HT-29 (cell line): Measurements from ENCODE around the gene MYOF. TPM values are rescaled to one million over a fixed set of nuclear protein-coding genes. Genes with fewer than 3 reads are reported as not detected.
A peak's percentile ranks its signal among the peaks of the same experiment; 100 is the strongest.

Experiments used
- DNase-seq: peaks from one replicate; pipeline ENCODE4 v3.0.0-alpha.2; 2015; ENCODE audit warnings: low spot score
- total RNA-seq: library from RNA; depleted of rRNA; stranded (reverse); fragments of >200 nt; shearing (Covaris generic); gene quantifications from 2 replicates; pipeline ENCODE4 v1.2.3, GENCODE V29; 2014; rRNA removed

The MYOF gene
- total RNA-seq: 16.1 and 19.2 TPM in 2 replicates

GRCh38 chr10:93482145-93482834 lies at the start of gene MYOF:
TSS of gene MYOF (minus strand) at chr10:93482334. CDS start at chr10:93482194, 140 bp downstream.
- DNase-seq: peak; percentile 88

- no peak for DNase-seq
Observed at GRCh38 chr10:93518531-93518930, 36.4 kb upstream of the MYOF start.

GRCh38 chr10:93516006-93516380 lies 33.9 kb upstream of the MYOF start:
- no peak for DNase-seq

- DNase-seq: no peak
Observed at GRCh38 chr10:93515071-93516005, 33.2 kb upstream of the MYOF start.

- no peak for DNase-seq
Observed at GRCh38 chr10:93514521-93514920, 32.4 kb upstream of the MYOF start.

- no peak for DNase-seq
Observed at GRCh38 chr10:93513091-93513490, 31.0 kb upstream of the MYOF start.

GRCh38 chr10:93512565-93512964 lies 30.4 kb upstream of the MYOF start:
- no peak for DNase-seq

GRCh38 chr10:93509816-93510215 lies 27.7 kb upstream of the MYOF start:
- DNase-seq: no peak

- no peak for DNase-seq
Observed at GRCh38 chr10:93505075-93505474, 22.9 kb upstream of the MYOF start.

- no peak for DNase-seq
Observed at GRCh38 chr10:93503075-93503474, 20.9 kb upstream of the MYOF start.

- no peak for DNase-seq
Observed at GRCh38 chr10:93501650-93502049, 19.5 kb upstream of the MYOF start.

GRCh38 chr10:93498166-93498565 lies 16.0 kb upstream of the MYOF start:
- DNase-seq: no peak

- DNase-seq: peak; percentile 96
Observed at GRCh38 chr10:93496322-93497041, 14.3 kb upstream of the MYOF start, which contains the start of gene CEP55. TSS of gene CEP55 (plus strand) at chr10:93496612. CDS start at chr10:93500052, 3,440 bp downstream.

GRCh38 chr10:93495654-93496321 lies 13.7 kb upstream of the MYOF start:
- peak; percentile 26 for DNase-seq

GRCh38 chr10:93494494-93494893 lies 12.4 kb upstream of the MYOF start:
- DNase-seq: no peak

GRCh38 chr10:93493162-93493561 lies 11.0 kb upstream of the MYOF start:
- DNase-seq: no peak

- DNase-seq: no peak
Observed at GRCh38 chr10:93491602-93492121, 9.5 kb upstream of the MYOF start.

GRCh38 chr10:93488956-93489528 lies 6.9 kb upstream of the MYOF start:
- no peak for DNase-seq

GRCh38 chr10:93485690-93486089 lies 3.6 kb upstream of the MYOF start:
- no peak for DNase-seq

GRCh38 chr10:93481637-93482144 lies 443 bp downstream of the MYOF start:
- no peak for DNase-seq

- DNase-seq: no peak
Observed at GRCh38 chr10:93478873-93479272, 3.3 kb downstream of the MYOF start.
